ENCODE results near the gene XYLT2.

GRCh38 chr17:50381260-50381815, 35.4 kb downstream of the XYLT2 start:
- TF ChIP-seq JUN (IDR thresholded peaks at IDR 0.05; ENCODE audit: borderline replicate concordance, insufficient read depth, insufficient read length, low read depth), result no peak
- no peak for TF ChIP-seq CTCF (IDR thresholded peaks at IDR 0.05; ENCODE audit: extremely low read depth in 1 of 2, insufficient read depth in 1 of 2, low read depth in 1 of 2, low read length in 2 of 2)
- TF ChIP-seq EZH2 (IDR thresholded peaks at IDR 0.05; ENCODE audit: borderline replicate concordance, low read depth, low read length, severe bottlenecking), result no peak
- no peak for TF ChIP-seq POLR2A (IDR thresholded peaks at IDR 0.05; ENCODE audit: low read depth, low read length)
